IMR-90 (cell line): Measurements from ENCODE around the gene ZCCHC3. TPM values are rescaled to one million over a fixed set of nuclear protein-coding genes. Genes with fewer than 3 reads are reported as not detected.

Source experiments
- ATAC-seq: fragments of 200-7000 bp; cut with Tn5 transposase; 2 replicates; pipeline ENCODE4 v1.9.1; 2020; ENCODE audit warnings: low read depth, mild to moderate bottlenecking, moderate library complexity
- BruUV-seq: library from RNA; stranded (reverse); fragments of 400-500 nt; replicated peaks from 2 replicates; lab custom pipeline; 2021; lab: Mats Ljungman, UMichigan
- CTCF ChIA-PET: fragments of 300-600 bp; formaldehyde crosslinking; extraction: SDS; loops from one replicate; lab custom pipeline; 2021; ENCODE audit warnings: antibody characterized with exemption; lab: Yijun Ruan, JAX
- POLR2A ChIA-PET: fragments of 300-600 bp; sonication (Branson Sonifier 250); formaldehyde crosslinking; loops from one replicate; lab custom pipeline; 2022; ENCODE audit warnings: antibody characterized with exemption; ENCODE audit not compliant: unreplicated experiment; lab: Charles Lee
- DNase-seq: peaks from one replicate; pipeline ENCODE4 v3.0.0; 2013
- H2AFZ ChIP-seq: replicated peaks from 2 replicates; pipeline ENCODE3; 2013; ENCODE audit warnings: low read length, mild to moderate bottlenecking; ENCODE audit not compliant: poor library complexity
- H2AK5ac ChIP-seq: 2 replicates; pipeline ENCODE4 v1.6.1; 2013; ENCODE audit warnings: low read depth, low read length, inconsistent platforms
- H2AK9ac ChIP-seq: replicated peaks from 2 replicates; pipeline ENCODE3; 2013; ENCODE audit warnings: mild to moderate bottlenecking, low read depth, low read length, moderate library complexity; ENCODE audit not compliant: poor library complexity
- H2BK120ac ChIP-seq: 2 replicates; pipeline ENCODE4 v1.6.1; 2013; ENCODE audit warnings: low read depth, low read length, inconsistent platforms
- H2BK15ac ChIP-seq: 3 replicates; pipeline ENCODE4 v1.6.1; 2013; ENCODE audit warnings: low read depth, low read length, inconsistent platforms
- H2BK20ac ChIP-seq: 2 replicates; pipeline ENCODE4 v1.6.1; 2013; ENCODE audit warnings: low read depth, mild to moderate bottlenecking, inconsistent platforms, low read length, moderate library complexity
- H2BK5ac ChIP-seq: 2 replicates; pipeline ENCODE4 v1.6.1; 2013; ENCODE audit warnings: mild to moderate bottlenecking, low read depth, low read length, inconsistent platforms; ENCODE audit not compliant: poor library complexity, severe bottlenecking
- H3K14ac ChIP-seq: replicated peaks from 2 replicates; pipeline ENCODE4 v1.6.1; 2013; ENCODE audit warnings: low read depth, low read length, inconsistent platforms
- H3K18ac ChIP-seq: 2 replicates; pipeline ENCODE4 v1.6.1; 2013; ENCODE audit warnings: low read depth, low read length, control low read depth
- H3K23ac ChIP-seq: 2 replicates; pipeline ENCODE4 v1.6.1; 2013; ENCODE audit warnings: low read depth, low read length, inconsistent platforms
- H3K27ac ChIP-seq: 2 replicates; pipeline ENCODE4 v1.5.1; 2013; ENCODE audit warnings: mild to moderate bottlenecking, control low read depth, low read length; ENCODE audit not compliant: insufficient read depth
- H3K27me3 ChIP-seq: 2 replicates; pipeline ENCODE4 v1.6.1; 2013; ENCODE audit warnings: low read length; ENCODE audit not compliant: control insufficient read depth, insufficient read depth
- H3K36me3 ChIP-seq: 2 replicates; pipeline ENCODE4 v1.6.1; 2013; ENCODE audit warnings: low read length, mixed read lengths; ENCODE audit not compliant: control insufficient read depth, insufficient read depth
- H3K4ac ChIP-seq: 2 replicates; pipeline ENCODE4 v1.6.1; 2013; ENCODE audit warnings: low read depth, low read length, inconsistent platforms
- H3K4me1 ChIP-seq: 2 replicates; pipeline ENCODE4 v1.6.1; 2013; ENCODE audit warnings: low read length, mixed read lengths; ENCODE audit not compliant: control insufficient read depth, insufficient read depth
- H3K4me2 ChIP-seq: 2 replicates; pipeline ENCODE4 v1.6.1; 2013; ENCODE audit warnings: low read depth, mild to moderate bottlenecking, control low read depth, low read length, moderate library complexity
- H3K4me3 ChIP-seq: 2 replicates; pipeline ENCODE4 v1.5.1; 2013; ENCODE audit warnings: low read depth, mild to moderate bottlenecking, control low read depth, low read length, moderate library complexity; ENCODE audit not compliant: insufficient read depth
- H3K56ac ChIP-seq: 2 replicates; pipeline ENCODE4 v1.6.1; 2013; ENCODE audit warnings: low read length, inconsistent platforms; ENCODE audit not compliant: insufficient read depth; ENCODE audit errors: extremely low read depth
- H3K79me1 ChIP-seq, 2 experiments: 2 replicates each; pipeline ENCODE4 v1.6.1; 2013; ENCODE audit warnings: low read length in 2 of 2, inconsistent platforms in 1 of 2, low read depth in 1 of 2
- H3K9ac ChIP-seq: 2 replicates; pipeline ENCODE4 v1.6.1; 2013; ENCODE audit warnings: low read depth, low read length, control low read depth
- H3K9me1 ChIP-seq: 2 replicates; pipeline ENCODE4 v1.6.1; 2013; ENCODE audit warnings: low read length, inconsistent platforms; ENCODE audit not compliant: insufficient read depth
- H3K9me3 ChIP-seq: 2 replicates; pipeline ENCODE4 v1.6.1; 2013; ENCODE audit warnings: low read length; ENCODE audit not compliant: control insufficient read depth, insufficient read depth
- H4K20me1 ChIP-seq: 2 replicates; pipeline ENCODE4 v1.6.1; 2013; ENCODE audit warnings: low read length, inconsistent platforms; ENCODE audit not compliant: insufficient read depth
- H4K5ac ChIP-seq: 2 replicates; pipeline ENCODE4 v1.6.1; 2013; ENCODE audit warnings: mild to moderate bottlenecking, low read depth, low read length, control low read depth
- H4K8ac ChIP-seq, 2 experiments: 2 replicates each; pipeline ENCODE4 v1.6.1; 2013; ENCODE audit warnings: low read depth in 2 of 2, low read length in 2 of 2, control low read depth in 1 of 2, inconsistent platforms in 1 of 2
- H4K91ac ChIP-seq: 2 replicates; pipeline ENCODE4 v1.6.1; 2013; ENCODE audit warnings: low read depth, low read length, inconsistent platforms; ENCODE audit not compliant: insufficient read depth
- CEBPB ChIP-seq: IDR thresholded peaks from 2 replicates; pipeline ENCODE4 v1.6.1; 2012; ENCODE audit warnings: low read depth, low read length, improper control_type of control experiment
- CHD1 ChIP-seq: IDR thresholded peaks from 2 replicates; pipeline ENCODE4 v1.6.1; 2012; ENCODE audit warnings: low read depth, low read length, improper control_type of control experiment
- MAFK ChIP-seq: IDR thresholded peaks from 2 replicates; pipeline ENCODE4 v1.6.1; 2012; ENCODE audit warnings: low read depth, low read length, improper control_type of control experiment
- MXI1 ChIP-seq: IDR thresholded peaks from 2 replicates; pipeline ENCODE4 v1.6.1; 2012; ENCODE audit warnings: low read depth, mild to moderate bottlenecking, low read length, moderate library complexity, borderline replicate concordance
- NFE2L2 ChIP-seq: fragments of 150-350 bp; IDR thresholded peaks from 2 replicates; pipeline ENCODE4 v1.6.1; 2016; ENCODE audit warnings: low read depth, mild to moderate bottlenecking, low read length
- RFX5 ChIP-seq: IDR thresholded peaks from 2 replicates; pipeline ENCODE4 v1.8.0; 2012; ENCODE audit warnings: low read depth, mild to moderate bottlenecking, low read length, moderate library complexity
- WGBS, 2 experiments: methylation state at CpG; one replicate each; pipeline versions ENCODE4 v1.1.5 to v1.1.7; 2013; ENCODE audit warnings: missing lambda C conversion rate in 2 of 2; ENCODE audit not compliant: insufficient read length in 1 of 2; ENCODE audit errors: extremely low coverage in 2 of 2; 5-methylcytosine and 5-hydroxymethylcytosine counted together
- dilution Hi-C: fragments of 300-500 bp; cut with HindIII; formaldehyde crosslinking; loops from one replicate; pipeline ENCODE4 v1.14.3; 2018; ENCODE audit warnings: low sequenced_read_pairs; ENCODE audit not compliant: unreplicated experiment
- in situ Hi-C: fragments of 300-500 bp; cut with MboI; formaldehyde crosslinking; loops from 3 replicates; pipeline ENCODE4 v1.14.3; 2019; ENCODE audit warnings: low sequenced_read_pairs, inconsistent platforms, mixed read lengths
- intact Hi-C: fragments of 100-400 bp; cut with micrococcal nuclease; formaldehyde crosslinking; loops from 2 replicates; pipeline ENCODE4 v1.10.0; 2022
- polyA plus RNA-seq, 3 experiments: library from polyadenylated mRNA; depleted of rRNA; stranded (reverse); fragments of >200 nt; gene quantifications; 2 replicates each; pipeline ENCODE4 v1.2.3, GENCODE V29; 2012; ENCODE audit warnings: low replicate concordance in 1 of 3
- total RNA-seq: library from RNA; depleted of rRNA; stranded (reverse); fragments of >200 nt; gene quantifications from 2 replicates; pipeline ENCODE4 v1.2.3, GENCODE V29; 2012
- TF ChIP-seq, protein P1 (sequence below): conservative IDR thresholded peaks from 2 replicates; pipeline ENCODE4 v1.5.1; 2012; ENCODE audit warnings: mild to moderate bottlenecking, low read depth, low read length, improper control_type of control experiment

The ZCCHC3 gene
- total and polyA plus RNA-seq, 2 of the 4 experiments (the other 2 are of a cell fraction), result 8.2 to 10.9 TPM

DNA sequence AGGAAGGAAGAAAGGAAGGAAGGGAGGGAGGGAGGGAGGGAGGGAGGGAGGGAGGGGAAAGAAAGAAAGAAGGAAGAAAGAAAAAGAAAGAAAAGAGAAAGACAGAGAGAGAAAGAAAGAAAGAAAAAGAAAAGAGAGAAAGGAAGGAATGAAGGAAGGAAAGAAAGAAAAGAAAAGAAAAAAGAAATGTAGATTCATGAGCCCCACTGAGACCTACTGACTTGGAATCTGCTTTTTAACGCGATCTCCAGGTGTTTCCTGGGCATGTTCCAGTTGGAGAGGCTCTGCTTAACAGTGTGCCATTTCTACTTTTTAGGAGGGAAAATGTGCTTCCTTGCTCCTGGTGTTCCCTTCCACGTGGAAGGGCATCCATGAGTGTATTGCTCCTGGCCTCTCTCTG lies 23.5 kb upstream of the ZCCHC3 start:
- H4K91ac ChIP-seq, result no peak overlapping the region
- H3K56ac ChIP-seq, result no peak overlapping the region
- H3K27me3 ChIP-seq, result no peaks in the 10 kb centered on the region
- no peak overlapping the region for H2BK120ac ChIP-seq
- no peak overlapping the region for H3K23ac ChIP-seq
- 87% methylated on average over 3 of the region's 3 CpGs; no CpG with 5 or more reads in 1 of the 2 experiments for WGBS, 2 experiments
- no peak overlapping the region for H4K5ac ChIP-seq
- ATAC-seq (no peak), DNase-seq (no peak)
- dilution Hi-C loops (no loop called here), intact Hi-C loops (no loop called here), in situ Hi-C loops (no loop called here)
- H3K4me3 ChIP-seq, result no peak overlapping the region
- no peak overlapping the region for H2AFZ ChIP-seq
- no peaks in the 10 kb centered on the region; the same call in 1 of the 2 replicates for H3K9me1 ChIP-seq
- no peak overlapping the region for H3K9ac ChIP-seq
- no peak overlapping the region for H4K8ac ChIP-seq
- no peaks in the 10 kb centered on the region for H4K20me1 ChIP-seq
- no peak overlapping the region for H2BK15ac ChIP-seq
- no peak overlapping the region for H2BK5ac ChIP-seq
- H3K79me1 ChIP-seq, result no peaks in the 10 kb centered on the region
- no peak overlapping the region for H3K4ac ChIP-seq
- H2AK9ac ChIP-seq, result no peak overlapping the region
- H2AK5ac ChIP-seq, result no peak overlapping the region
- no TSS peak for BruUV-seq
- no peak overlapping the region for H3K4me2 ChIP-seq
- no peaks in the 10 kb centered on the region for H3K9me3 ChIP-seq
- no peak overlapping the region for H3K14ac ChIP-seq
- ChIA-PET POLR2A (interaction anchor here (0.5 kb wide), 1 partner anchor 47 kb away, joined by 4 read pairs; no protein-coding TSS in a partner anchor), CTCF (no interaction called here)
- H3K18ac ChIP-seq, result no peak overlapping the region
- H3K27ac ChIP-seq, result no peak overlapping the region
- H2BK20ac ChIP-seq, result no peak overlapping the region
- H3K36me3 ChIP-seq, result peaks cover 31% of the 10 kb centered on the region
- TF ChIP-seq MAFK, result no peak
- TF ChIP-seq MXI1, result no peak
- TF ChIP-seq CEBPB, result no peak
- no peak for TF ChIP-seq CHD1
- TF ChIP-seq RFX5, result no peak
- TF ChIP-seq, protein P1, sequence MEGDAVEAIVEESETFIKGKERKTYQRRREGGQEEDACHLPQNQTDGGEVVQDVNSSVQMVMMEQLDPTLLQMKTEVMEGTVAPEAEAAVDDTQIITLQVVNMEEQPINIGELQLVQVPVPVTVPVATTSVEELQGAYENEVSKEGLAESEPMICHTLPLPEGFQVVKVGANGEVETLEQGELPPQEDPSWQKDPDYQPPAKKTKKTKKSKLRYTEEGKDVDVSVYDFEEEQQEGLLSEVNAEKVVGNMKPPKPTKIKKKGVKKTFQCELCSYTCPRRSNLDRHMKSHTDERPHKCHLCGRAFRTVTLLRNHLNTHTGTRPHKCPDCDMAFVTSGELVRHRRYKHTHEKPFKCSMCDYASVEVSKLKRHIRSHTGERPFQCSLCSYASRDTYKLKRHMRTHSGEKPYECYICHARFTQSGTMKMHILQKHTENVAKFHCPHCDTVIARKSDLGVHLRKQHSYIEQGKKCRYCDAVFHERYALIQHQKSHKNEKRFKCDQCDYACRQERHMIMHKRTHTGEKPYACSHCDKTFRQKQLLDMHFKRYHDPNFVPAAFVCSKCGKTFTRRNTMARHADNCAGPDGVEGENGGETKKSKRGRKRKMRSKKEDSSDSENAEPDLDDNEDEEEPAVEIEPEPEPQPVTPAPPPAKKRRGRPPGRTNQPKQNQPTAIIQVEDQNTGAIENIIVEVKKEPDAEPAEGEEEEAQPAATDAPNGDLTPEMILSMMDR, result no peak
- TF ChIP-seq NFE2L2, result no peak
- H3K4me1 ChIP-seq, result no peaks in the 10 kb centered on the region
